ENCODE measurements around the gene TBC1D22A.

- TF ChIP-seq EZH2 (IDR thresholded peaks at IDR 0.05; ENCODE audit: low read length) (no peak), CTCF (optimal IDR thresholded peaks at IDR 0.05 in 1 of 3, IDR thresholded peaks at IDR 0.05 in 1 of 3, conservative IDR thresholded peaks at IDR 0.05 in 1 of 3; ENCODE audit: extremely low read depth in 1 of 3, insufficient read depth in 2 of 3, low read length in 3 of 3) (no peak)
Measured at GRCh38 chr22:47006869-47007268, 244.4 kb downstream of the TBC1D22A start.

All from keratinocyte (primary cell).